ENCODE data around the gene RAD17.

Gene RAD17

DNA sequence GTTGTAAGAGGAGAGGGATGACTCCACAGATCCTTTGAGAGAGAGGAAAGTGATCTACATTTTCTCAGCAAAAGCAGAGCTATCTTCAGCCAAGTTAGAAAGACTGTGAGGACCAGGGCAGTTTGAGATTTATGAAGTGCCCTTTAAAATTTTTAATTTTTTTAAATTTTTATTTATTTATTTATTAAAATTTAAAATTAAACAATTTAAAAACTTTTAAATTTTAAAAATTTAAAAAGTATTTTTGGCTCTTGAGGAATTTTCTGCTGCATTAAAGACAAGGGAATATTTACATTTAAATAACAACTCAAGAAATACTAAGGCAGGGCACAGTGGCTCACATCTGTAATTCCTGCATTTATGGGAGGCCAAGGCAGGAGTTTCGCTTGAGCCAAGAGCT, 92.6 kb downstream of the RAD17 start:
- DNase-seq, result no peak
